ENCODE results near the gene MRAS. TPM values are rescaled to one million over a fixed set of nuclear protein-coding genes. Genes with fewer than 3 reads are reported as not detected.
"Not testable (repeated sequence)": the region's sequence is repeated elsewhere in the genome, so short reads cannot be mapped to it uniquely, and the experiment has no call there.

Gene MRAS
- total and polyA plus RNA-seq, 8 donors, result 2.3 to 12.6 (median 4.7) TPM

GRCh38 chr3:138450704-138451424 is 102.5 kb downstream of the MRAS start:
- H3K27me3 ChIP-seq, result no peaks in the 10 kb centered on the region
- no peak overlapping the region for H3K4me3 ChIP-seq
- H3K36me3 ChIP-seq, result no peaks in the 10 kb centered on the region
- H3K27ac ChIP-seq, result no peak overlapping the region
- ATAC-seq (no peak), FAIRE-seq (no peak), DNase-seq (peak in 1 of 6 donors; percentile 25)
- intact Hi-C loops (cut with DNase I), result no loop called here
- TF ChIP-seq CTCF (IDR thresholded peaks at IDR 0.05), result no peak
- WGBS, 2 donors, result 87 to 91% methylated on average over 6 of the region's 6 CpGs
- no peaks in the 10 kb centered on the region for H3K9me3 ChIP-seq
- H3K4me1 ChIP-seq, result no peaks in the 10 kb centered on the region

- WGBS, 2 donors, result 90 to 92% methylated on average over 43 of the region's 43 CpGs
- ATAC-seq, result no peak
- intact Hi-C loops (cut with DNase I), result no loop called here
- peak in 1 of 6 donors; percentile 47 for DNase-seq
- Histone ChIP-seq H3K4me1 (no peaks in the 10 kb centered on the region), H3K27me3 (no peaks in the 10 kb centered on the region), H3K27ac (no peak overlapping the region), H3K4me3 (no peak overlapping the region), H3K36me3 (no peaks in the 10 kb centered on the region), H3K9me3 (no peaks in the 10 kb centered on the region)
- FAIRE-seq, result no peak
- TF ChIP-seq CTCF (IDR thresholded peaks at IDR 0.05), result no peak
Observed at GRCh38 chr3:138451595-138452162, 103.3 kb downstream of the MRAS start.

DNA sequence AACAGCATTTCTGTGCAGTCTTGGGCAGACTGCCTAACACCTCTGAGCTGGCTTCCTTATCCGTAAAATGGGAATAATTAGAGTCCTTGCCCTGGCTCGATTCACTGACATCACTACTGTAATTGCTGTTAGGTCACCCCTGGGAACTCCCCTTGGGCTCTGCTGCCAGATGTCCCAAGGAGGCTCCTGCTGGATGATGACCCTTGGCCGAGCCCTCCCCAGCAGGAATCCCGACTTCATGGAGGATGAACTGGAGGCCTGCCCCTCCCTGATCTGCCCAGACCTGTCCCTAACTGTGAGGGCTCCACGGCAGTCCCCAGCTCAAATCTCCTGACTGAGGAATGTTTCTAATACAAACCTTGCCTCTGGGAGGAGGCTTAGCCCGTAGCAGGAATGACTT is 104.1 kb downstream of the MRAS start:
- no peak overlapping the region for H3K4me3 ChIP-seq
- ATAC-seq (no peak), FAIRE-seq (no peak), DNase-seq (no peak)
- no peak for TF ChIP-seq CTCF (IDR thresholded peaks at IDR 0.05)
- 82% methylated on average over 6 of the region's 6 CpGs for WGBS, 2 donors
- no peaks in the 10 kb centered on the region for H3K4me1 ChIP-seq
- intact Hi-C loops (cut with DNase I), result no loop called here
- no peak overlapping the region for H3K27ac ChIP-seq
- H3K27me3 ChIP-seq, result no peaks in the 10 kb centered on the region
- no peaks in the 10 kb centered on the region for H3K9me3 ChIP-seq
- no peaks in the 10 kb centered on the region for H3K36me3 ChIP-seq

GRCh38 chr3:138453940-138454339 is 105.6 kb downstream of the MRAS start:
- H3K4me1 ChIP-seq; H3K27me3 ChIP-seq; H3K27ac ChIP-seq; H3K9me3 ChIP-seq; H3K36me3 ChIP-seq; FAIRE-seq; H3K4me3 ChIP-seq; DNase-seq; ATAC-seq; intact Hi-C loops (cut with DNase I): not testable (repeated sequence)
- WGBS, 2 donors, result 81 to 94% methylated on average over 8 of the region's 8 CpGs

Other genes with a start within 250 kb of the MRAS start
- gene DZIP1L, start 233.0 kb upstream of the MRAS start, total RNA-seq, result 10 to 100 TPM in 2 of 6 donors, 1 to 10 TPM in 4; 6.3 to 11.4 (median 8.7) TPM
- 10 to 100 TPM; 19.3 to 21.7 TPM for gene DZIP1L, start 233.0 kb upstream of the MRAS start, polyA plus RNA-seq
- gene A4GNT, start 216.2 kb upstream of the MRAS start, total RNA-seq, result 1 to 10 TPM in 4 of 6 donors, under 1 TPM in 2; 0.47 to 2.0 (median 1.1) TPM
- 1 to 10 TPM in 1 of 2 donors, under 1 TPM in 1; 0.34 to 1.2 TPM for gene A4GNT, start 216.2 kb upstream of the MRAS start, polyA plus RNA-seq
- gene DBR1, start 173.7 kb upstream of the MRAS start, total RNA-seq, result 10 to 100 TPM in 1 of 6 donors, 1 to 10 TPM in 5; 4.3 to 12.2 (median 6.3) TPM
- gene DBR1, start 173.7 kb upstream of the MRAS start, polyA plus RNA-seq, result 1 to 10 TPM; 3.5 to 7.6 TPM
- 10 to 100 TPM; 15.4 to 21.1 (median 18.6) TPM for gene ARMC8, start 161.3 kb upstream of the MRAS start, total RNA-seq
- 10 to 100 TPM in 1 of 2 donors, 1 to 10 TPM in 1; 7.6 to 14.4 TPM for gene ARMC8, start 161.3 kb upstream of the MRAS start, polyA plus RNA-seq
- 1 to 10 TPM in 1 of 6 donors, under 1 TPM in 5; 0.47 to 1.8 (median 0.77) TPM for gene NME9, start 18.7 kb upstream of the MRAS start, total RNA-seq
- gene NME9, start 18.7 kb upstream of the MRAS start, polyA plus RNA-seq, result 1 to 10 TPM in 1 of 2 donors, under 1 TPM in 1; 0.91 to 3.5 TPM
- 1 to 10 TPM in 4 of 6 donors, under 1 TPM in 2; 0.95 to 2.8 (median 1.4) TPM for gene ESYT3, start 86.0 kb downstream of the MRAS start, total RNA-seq
- gene ESYT3, start 86.0 kb downstream of the MRAS start, polyA plus RNA-seq, result 1 to 10 TPM; 1.2 to 2.1 TPM
- 10 to 100 TPM; 22.0 to 44.0 (median 24.6) TPM for gene CEP70, start 245.7 kb downstream of the MRAS start, total RNA-seq
- gene CEP70, start 245.7 kb downstream of the MRAS start, polyA plus RNA-seq, result 10 to 100 TPM; 13.6 to 16.9 TPM